Karpas-422 (cell line): ENCODE results near the gene TNFRSF18. TPM values are rescaled to one million over a fixed set of nuclear protein-coding genes. Genes with fewer than 3 reads are reported as not detected.

Source experiments
- DNase-seq: peaks from one replicate; pipeline ENCODE4 v3.0.0-alpha.2; 2015
- H2AFZ ChIP-seq: fragments of 200-600 bp; sonication (generic); 2 replicates; pipeline ENCODE4 v1.6.1; 2014; ENCODE audit warnings: antibody characterized with exemption, low read length, mixed read lengths
- H3K27ac ChIP-seq: fragments of 200-600 bp; sonication (generic); 2 replicates; pipeline ENCODE4 v1.5.1; 2014; ENCODE audit warnings: mild to moderate bottlenecking, low read length, moderate library complexity
- H3K27me3 ChIP-seq: fragments of 200-600 bp; sonication (generic); 2 replicates; pipeline ENCODE4 v1.6.1; 2014; ENCODE audit warnings: low read length, mixed read lengths
- H3K36me3 ChIP-seq: fragments of 200-600 bp; sonication (generic); 2 replicates; pipeline ENCODE4 v1.6.1; 2014; ENCODE audit warnings: low read length, mixed read lengths; ENCODE audit not compliant: insufficient read depth
- H3K4me1 ChIP-seq: fragments of 200-600 bp; sonication (generic); 2 replicates; pipeline ENCODE4 v1.6.1; 2014; ENCODE audit warnings: mild to moderate bottlenecking, low read length, mixed read lengths
- H3K4me2 ChIP-seq: fragments of 200-600 bp; sonication (generic); 2 replicates; pipeline ENCODE4 v1.6.1; 2014; ENCODE audit warnings: low read length, low read depth, mild to moderate bottlenecking; ENCODE audit not compliant: poor library complexity, severe bottlenecking
- H3K4me3 ChIP-seq: fragments of 200-600 bp; sonication (generic); 2 replicates; pipeline ENCODE4 v1.5.1; 2014; ENCODE audit warnings: mild to moderate bottlenecking, antibody characterized with exemption, low read length, mixed read lengths
- H3K79me2 ChIP-seq: fragments of 200-600 bp; sonication (generic); 2 replicates; pipeline ENCODE4 v1.6.1; 2014; ENCODE audit warnings: mild to moderate bottlenecking, low read length, mixed read lengths
- H3K9ac ChIP-seq: fragments of 200-600 bp; sonication (generic); 2 replicates; pipeline ENCODE4 v1.6.0; 2014; ENCODE audit warnings: low read length
- H3K9me2 ChIP-seq: fragments of 200-600 bp; sonication (generic), shearing (Covaris generic); replicated peaks from 2 replicates; pipeline ENCODE4 v1.6.0; 2014; ENCODE audit warnings: mild to moderate bottlenecking, low read length, moderate library complexity; ENCODE audit not compliant: insufficient read depth
- H3K9me3 ChIP-seq: fragments of 300-700, 200-600 bp; sonication (generic); 2 replicates; pipeline ENCODE4 v1.6.1; 2014; ENCODE audit warnings: low read length, mixed read lengths
- H4K20me1 ChIP-seq: fragments of 200-600 bp; sonication (generic); 2 replicates; pipeline ENCODE4 v1.6.1; 2014; ENCODE audit warnings: mild to moderate bottlenecking, antibody characterized with exemption, low read length, low read depth; ENCODE audit not compliant: insufficient read depth
- total RNA-seq: library from RNA; depleted of rRNA; stranded (reverse); fragments of >200 nt; shearing (Covaris generic); gene quantifications from 2 replicates; pipeline ENCODE4 v1.2.3, GENCODE V29; 2014; ENCODE audit warnings: low replicate concordance

TNFRSF18 gene
- total RNA-seq, 1 experiment from 2014 or later: 0.30 TPM

DNA sequence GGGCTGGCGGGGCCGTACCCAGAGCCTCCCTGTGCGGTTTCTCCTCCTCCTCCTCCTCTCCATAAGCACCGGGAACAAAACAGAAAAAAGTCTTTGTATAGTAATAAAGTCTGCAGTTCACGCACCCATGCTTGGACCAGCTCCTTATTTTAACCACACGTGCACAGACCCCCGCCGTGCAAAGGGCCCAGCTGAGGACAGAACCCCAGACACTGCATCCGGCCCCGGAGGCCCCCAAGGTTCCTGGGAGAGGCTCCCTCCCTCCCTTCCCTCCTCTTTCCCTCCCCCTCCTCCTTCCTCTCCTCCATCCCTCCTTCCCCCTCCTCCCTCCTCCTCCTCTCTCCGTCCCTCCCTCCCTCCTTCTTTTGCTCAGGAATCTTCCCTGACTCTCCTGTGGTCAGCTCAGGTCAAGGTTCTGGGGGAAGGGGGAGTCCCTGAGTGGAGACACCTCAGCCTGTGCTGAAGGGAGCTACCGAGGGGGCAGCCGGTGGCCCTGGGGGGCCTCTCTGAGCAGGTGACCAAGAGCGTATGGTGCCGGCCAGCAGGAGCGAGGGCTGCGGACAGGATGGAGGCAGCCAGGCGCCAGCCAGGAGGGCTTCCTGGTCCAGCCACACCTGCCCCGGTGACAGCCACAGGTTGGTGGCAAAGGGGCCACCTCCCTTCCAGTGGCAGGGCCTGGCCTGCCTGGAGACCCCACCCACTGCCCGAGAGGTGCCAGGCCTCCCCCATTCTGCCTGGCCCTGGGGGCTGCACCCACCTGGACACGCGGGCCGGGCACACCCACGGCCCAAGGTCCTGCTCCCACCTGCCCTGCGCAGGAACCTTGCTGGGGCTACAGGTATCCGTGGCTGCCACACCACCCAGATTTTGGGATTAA is 35.9 kb downstream of the TNFRSF18 start:
- Histone ChIP-seq H3K27ac (no peak overlapping the region), H3K79me2 (no peaks in the 10 kb centered on the region), H4K20me1 (no peaks in the 10 kb centered on the region), H2AFZ (no peak overlapping the region), H3K36me3 (no peaks in the 10 kb centered on the region), H3K4me1 (peaks cover 14% of the 10 kb centered on the region), H3K27me3 (no peaks in the 10 kb centered on the region), H3K9me2 (no peaks in the 10 kb centered on the region), H3K9ac (no peak overlapping the region), H3K4me3 (no peak overlapping the region), H3K4me2 (no peak overlapping the region), H3K9me3 (no peaks in the 10 kb centered on the region)
- no peak for DNase-seq

- no peaks in the 10 kb centered on the region for H3K9me3 ChIP-seq
- H3K79me2 ChIP-seq: no peaks in the 10 kb centered on the region
- H3K4me3 ChIP-seq: no peak overlapping the region
- no peak overlapping the region for H3K9ac ChIP-seq
- no peaks in the 10 kb centered on the region for H3K27me3 ChIP-seq
- no peaks in the 10 kb centered on the region for H4K20me1 ChIP-seq
- DNase-seq: no peak
- H3K36me3 ChIP-seq: no peaks in the 10 kb centered on the region
- no peak overlapping the region for H2AFZ ChIP-seq
- H3K9me2 ChIP-seq: no peaks in the 10 kb centered on the region
- no peak overlapping the region for H3K27ac ChIP-seq
- H3K4me1 ChIP-seq: peaks cover 14% of the 10 kb centered on the region
- no peak overlapping the region for H3K4me2 ChIP-seq
These were observed 36.8 kb downstream of the TNFRSF18 start for GRCh38 chr1:1169429-1170214.

DNA sequence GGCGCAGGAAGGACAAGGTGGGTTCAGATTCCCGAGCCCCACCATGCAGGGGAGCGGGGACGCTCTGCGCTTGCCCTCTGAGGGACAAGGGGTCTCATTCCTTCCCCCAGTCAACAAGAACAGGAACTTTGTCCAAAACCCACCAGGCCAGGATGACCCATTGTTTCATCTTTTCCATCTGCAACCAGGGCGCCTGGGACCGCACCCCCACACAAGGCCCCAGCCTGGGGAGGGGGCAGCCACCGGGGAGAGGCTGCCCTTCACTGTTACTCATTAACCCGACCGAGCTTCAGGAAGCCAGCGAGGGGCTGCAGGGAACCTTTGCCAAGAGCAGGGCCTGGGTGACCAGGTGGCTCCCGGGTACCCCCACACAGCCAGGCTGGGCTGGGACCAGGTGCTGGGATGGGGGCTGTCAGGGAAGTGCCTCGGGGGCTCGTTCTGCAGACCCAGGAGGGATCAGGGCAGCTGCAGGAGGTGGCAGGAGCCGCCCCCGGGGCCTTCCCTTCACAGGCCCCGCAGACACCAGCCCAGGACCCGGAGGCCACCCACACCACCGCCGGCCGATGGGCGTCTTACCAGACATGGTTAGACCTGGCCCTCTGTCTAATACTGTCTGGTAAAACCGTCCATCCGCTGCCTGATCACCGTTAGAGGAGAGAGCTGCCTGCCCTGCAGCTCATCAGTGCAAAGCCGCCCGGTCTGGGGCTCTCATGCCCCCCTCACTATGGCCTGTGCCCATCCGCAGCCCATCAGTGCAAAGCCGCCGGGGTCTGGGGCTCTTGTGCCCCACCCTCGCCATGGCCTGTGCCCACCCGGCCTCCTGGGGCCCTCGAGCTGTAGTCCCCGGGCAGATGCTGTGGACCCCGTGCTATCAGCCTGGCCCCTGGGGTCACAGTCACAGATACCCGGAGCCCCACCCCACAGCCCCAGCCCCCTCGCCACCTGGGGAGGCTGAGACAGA is 37.7 kb downstream of the TNFRSF18 start:
- H3K4me1 ChIP-seq: peaks cover 20% of the 10 kb centered on the region

DNA sequence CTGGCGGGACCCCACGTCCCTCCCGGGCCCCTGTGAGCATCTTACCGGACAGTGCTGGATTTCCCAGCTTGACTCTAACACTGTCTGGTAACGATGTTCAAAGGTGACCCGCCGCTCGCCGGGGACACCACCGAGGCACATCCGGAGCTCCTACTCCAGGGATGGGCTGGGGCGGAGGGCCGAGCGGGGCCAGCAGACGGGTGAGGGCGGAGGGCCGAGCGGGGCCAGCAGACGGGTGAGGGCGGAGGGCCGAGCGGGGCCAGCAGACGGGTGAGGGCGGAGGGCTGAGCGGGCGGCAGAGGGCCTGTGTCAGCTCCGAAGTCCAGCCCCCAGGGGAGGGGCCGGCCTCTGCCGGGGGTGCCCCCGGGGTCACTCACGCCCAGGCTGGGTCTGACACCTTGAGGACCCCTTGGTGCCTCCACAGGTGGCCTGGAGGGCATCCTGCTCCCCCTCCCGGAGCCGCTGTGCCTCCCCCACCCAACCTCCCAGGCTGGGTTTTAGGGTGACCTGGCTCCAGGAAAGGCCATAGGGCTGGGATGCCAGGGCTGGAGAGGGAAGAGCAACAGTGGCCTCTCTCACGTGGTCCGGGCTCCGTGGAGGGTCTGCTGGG is 38.4 kb downstream of the TNFRSF18 start:
- no peak overlapping the region for H3K9ac ChIP-seq

More for the DNA sequence above, 37.7 kb downstream of the TNFRSF18 start:
- Histone ChIP-seq H3K9ac (no peak overlapping the region), H3K9me3 (no peaks in the 10 kb centered on the region), H3K27me3 (no peaks in the 10 kb centered on the region), H3K9me2 (no peaks in the 10 kb centered on the region), H3K79me2 (no peaks in the 10 kb centered on the region), H3K4me2 (no peak overlapping the region), H4K20me1 (no peaks in the 10 kb centered on the region), H3K36me3 (no peaks in the 10 kb centered on the region), H2AFZ (no peak overlapping the region), H3K27ac (no peak overlapping the region), H3K4me3 (no peak overlapping the region)
- DNase-seq: no peak

DNA sequence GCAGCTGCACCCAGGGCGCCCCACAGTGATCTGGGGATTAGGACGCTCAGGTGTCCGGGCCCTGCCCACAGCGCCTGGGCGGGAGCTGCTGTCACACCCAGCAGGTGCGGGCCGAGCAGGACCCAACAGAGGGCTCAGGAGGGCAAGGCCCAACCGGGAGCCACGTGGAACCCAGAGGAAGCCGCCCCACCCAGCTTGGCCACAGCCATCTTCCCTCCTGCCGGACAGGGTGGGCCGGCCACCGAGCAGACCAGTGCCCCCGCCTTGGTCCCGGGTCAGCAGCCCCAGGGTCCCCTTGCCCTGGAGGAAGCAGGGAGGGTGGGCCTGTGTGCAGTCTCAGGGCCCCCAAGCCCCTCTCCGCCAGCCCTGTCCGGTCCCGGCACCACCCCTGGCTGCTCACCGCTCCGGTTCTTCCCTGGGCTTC is 39.0 kb downstream of the TNFRSF18 start:
- Histone ChIP-seq H3K4me1 (peaks cover 20% of the 10 kb centered on the region), H2AFZ (no peak overlapping the region), H3K9me3 (no peaks in the 10 kb centered on the region), H3K27me3 (no peaks in the 10 kb centered on the region), H3K4me3 (no peak overlapping the region), H3K9ac (no peak overlapping the region), H3K79me2 (no peaks in the 10 kb centered on the region), H3K36me3 (no peaks in the 10 kb centered on the region), H3K4me2 (no peak overlapping the region), H4K20me1 (no peaks in the 10 kb centered on the region), H3K27ac (no peak overlapping the region), H3K9me2 (no peaks in the 10 kb centered on the region)
- no peak for DNase-seq

More for the DNA sequence above, 38.4 kb downstream of the TNFRSF18 start:
- H2AFZ ChIP-seq: no peak overlapping the region
- no peaks in the 10 kb centered on the region for H3K9me2 ChIP-seq
- H3K4me3 ChIP-seq: no peak overlapping the region
- no peaks in the 10 kb centered on the region for H3K27me3 ChIP-seq
- H3K27ac ChIP-seq: no peak overlapping the region
- H3K9me3 ChIP-seq: no peaks in the 10 kb centered on the region
- no peaks in the 10 kb centered on the region for H3K36me3 ChIP-seq
- H3K79me2 ChIP-seq: no peaks in the 10 kb centered on the region
- H4K20me1 ChIP-seq: no peaks in the 10 kb centered on the region
- DNase-seq: no peak
- no peak overlapping the region for H3K4me2 ChIP-seq
- peaks cover 20% of the 10 kb centered on the region for H3K4me1 ChIP-seq

DNA sequence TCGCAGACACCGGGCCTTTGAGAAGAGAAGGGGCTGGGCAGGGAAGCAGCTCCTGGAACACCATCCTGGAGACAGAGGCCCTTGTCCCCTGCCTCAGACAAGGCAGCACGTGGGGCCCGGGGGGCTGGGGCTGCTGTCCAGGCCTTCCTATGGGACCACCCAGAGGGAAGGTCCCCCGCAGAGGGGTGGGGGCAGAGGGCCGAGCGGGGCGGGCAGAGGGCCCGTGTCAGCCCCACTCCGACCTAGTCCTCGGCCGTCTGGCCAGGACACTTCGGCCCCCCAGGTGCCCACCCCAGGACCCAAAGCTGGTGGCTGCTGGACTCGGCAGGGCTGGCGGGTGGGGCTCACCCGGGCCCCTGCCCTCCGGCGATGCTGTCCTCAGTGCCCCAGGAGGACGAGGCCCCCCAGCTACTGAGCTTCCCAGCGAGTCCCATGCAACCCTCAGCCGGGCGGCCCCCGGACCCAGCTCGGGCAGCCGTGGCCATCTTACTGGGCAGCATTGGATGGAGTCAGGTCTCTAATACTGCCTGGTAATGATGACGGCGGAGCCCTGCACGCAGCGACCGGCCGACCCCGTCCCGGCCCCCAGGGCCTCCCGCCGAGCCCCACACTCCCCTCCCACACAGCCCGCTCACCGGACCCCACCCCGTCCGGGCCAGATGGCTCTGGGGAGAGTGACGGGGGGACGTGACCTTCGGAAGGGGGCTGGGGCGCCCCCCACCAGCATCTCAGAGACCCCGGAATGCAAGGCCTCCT is 39.6 kb downstream of the TNFRSF18 start:
- Histone ChIP-seq H3K4me1 (peaks cover 15% of the 10 kb centered on the region), H3K4me3 (no peak overlapping the region), H3K27ac (no peak overlapping the region), H3K36me3 (no peaks in the 10 kb centered on the region), H4K20me1 (no peaks in the 10 kb centered on the region), H2AFZ (no peak overlapping the region), H3K9me2 (no peaks in the 10 kb centered on the region), H3K79me2 (no peaks in the 10 kb centered on the region), H3K9me3 (no peaks in the 10 kb centered on the region), H3K9ac (no peak overlapping the region), H3K4me2 (no peak overlapping the region), H3K27me3 (no peaks in the 10 kb centered on the region)
- DNase-seq: no peak

DNA sequence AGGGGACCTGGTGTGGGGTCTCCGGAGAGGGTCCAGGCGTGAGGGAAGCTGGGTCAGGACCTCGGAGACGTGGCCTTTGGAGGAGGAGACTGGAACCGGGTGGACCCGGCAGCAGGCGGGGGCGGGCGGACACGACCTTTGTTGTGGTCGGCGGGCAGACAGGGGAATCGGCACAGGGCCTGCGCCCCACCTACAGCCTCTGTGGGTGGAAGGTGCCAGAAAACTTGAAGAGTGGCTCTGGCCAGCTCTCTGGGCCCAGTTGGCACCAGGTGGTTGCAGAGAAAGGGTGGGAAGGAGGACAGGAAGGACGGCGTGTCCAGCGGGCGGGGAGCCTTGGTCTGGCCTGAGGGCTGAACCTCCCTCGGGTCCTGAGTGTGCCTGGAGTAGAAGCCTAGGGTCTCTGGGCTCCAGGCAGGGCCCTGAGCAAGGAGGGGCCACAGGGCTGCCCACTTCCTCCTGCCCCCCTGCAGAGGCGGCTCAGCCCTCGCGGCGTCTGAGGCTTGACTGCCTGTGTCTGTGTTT is 40.4 kb downstream of the TNFRSF18 start:
- Histone ChIP-seq H3K27ac (no peak overlapping the region), H3K79me2 (no peaks in the 10 kb centered on the region), H3K4me3 (no peak overlapping the region), H3K9ac (no peak overlapping the region), H3K9me2 (no peaks in the 10 kb centered on the region), H3K36me3 (no peaks in the 10 kb centered on the region), H3K9me3 (no peaks in the 10 kb centered on the region), H3K27me3 (no peaks in the 10 kb centered on the region), H4K20me1 (no peaks in the 10 kb centered on the region), H3K4me2 (no peak overlapping the region), H3K4me1 (peaks cover 7% of the 10 kb centered on the region), H2AFZ (no peak overlapping the region)
- no peak for DNase-seq
